Stimulated activated CD8-positive, alpha-beta memory T cell treated with anti-CD3 and anti-CD28 coated beads, Interleukin-4, amount 100 ng/mL, for 1 hour (primary cell): ENCODE results near the gene ASCC3.

Experiments
- DNase-seq, 2 donors: peaks; one replicate each; pipeline ENCODE4 v3.0.0-alpha.2; 2020; ENCODE audit warnings: low read depth in 2 of 2, low spot score in 1 of 2

The ASCC3 gene

DNA sequence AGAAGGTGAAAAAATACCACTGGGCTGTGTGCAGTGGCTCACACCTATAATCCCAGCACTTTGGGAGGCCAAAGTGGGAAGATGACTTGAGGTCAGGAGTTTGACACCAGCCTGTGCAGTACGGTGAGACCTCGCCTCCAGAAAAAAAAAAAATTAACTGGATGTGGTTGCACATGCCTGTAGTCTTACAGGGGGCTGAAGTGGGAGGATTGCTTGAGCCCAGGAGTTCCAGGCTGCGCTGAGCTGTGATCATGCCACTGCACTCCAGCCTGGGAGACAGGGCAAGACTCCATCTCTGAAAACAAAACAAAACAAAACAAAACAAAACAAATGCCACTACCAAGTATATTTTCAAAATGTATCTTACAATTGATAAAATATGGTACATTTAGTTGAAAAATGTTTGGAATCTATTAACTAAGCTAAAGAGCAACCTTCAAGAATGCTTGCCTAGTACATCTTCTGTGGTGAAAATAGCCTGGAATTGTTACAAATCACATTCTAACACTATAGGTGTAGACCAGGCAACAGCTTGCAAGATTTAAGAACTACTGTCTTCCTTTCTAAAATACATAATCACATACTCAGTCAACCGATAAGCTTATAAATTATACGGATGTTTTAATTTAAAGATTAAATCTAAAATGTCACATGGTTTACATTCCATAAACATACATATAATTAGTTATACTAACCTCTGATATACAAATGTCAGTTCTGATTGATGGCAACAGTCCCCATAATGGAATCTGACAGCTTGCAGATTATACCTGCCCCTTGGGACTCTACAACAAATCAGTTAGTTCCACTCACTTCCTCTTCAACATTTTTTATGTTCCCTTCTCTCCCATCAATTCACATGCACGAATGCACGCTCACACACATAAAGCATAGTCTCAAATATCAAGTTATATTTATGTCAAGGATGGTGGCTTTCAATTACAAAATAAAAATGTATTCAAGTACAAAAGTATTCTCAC, 150.8 kb downstream of the ASCC3 start:
- no peak for DNase-seq

GRCh38 chr6:100726666-100727065, 154.5 kb downstream of the ASCC3 start:
- no peak for DNase-seq

GRCh38 chr6:100724696-100725095, 156.4 kb downstream of the ASCC3 start:
- DNase-seq, result no peak

DNA sequence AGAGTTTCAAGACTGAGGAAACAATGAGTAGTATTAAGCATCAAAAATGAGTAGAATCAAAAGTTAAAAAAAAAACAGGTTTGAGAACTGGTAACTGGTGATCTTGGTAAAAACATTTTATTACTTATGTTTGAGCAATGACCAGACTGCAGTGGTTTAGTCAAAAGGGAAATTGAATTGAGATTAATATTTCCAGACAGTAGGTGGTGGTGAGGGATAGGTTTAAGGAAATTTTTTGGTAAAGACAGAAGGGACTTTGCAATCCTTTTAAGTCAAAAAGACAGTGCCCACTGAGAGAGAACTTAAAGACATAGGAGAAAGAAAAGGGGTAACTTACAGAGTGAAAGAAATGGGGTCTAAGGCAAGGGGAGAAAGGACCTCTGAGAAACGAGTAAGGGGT, 156.9 kb downstream of the ASCC3 start:
- DNase-seq, result no peak

DNA sequence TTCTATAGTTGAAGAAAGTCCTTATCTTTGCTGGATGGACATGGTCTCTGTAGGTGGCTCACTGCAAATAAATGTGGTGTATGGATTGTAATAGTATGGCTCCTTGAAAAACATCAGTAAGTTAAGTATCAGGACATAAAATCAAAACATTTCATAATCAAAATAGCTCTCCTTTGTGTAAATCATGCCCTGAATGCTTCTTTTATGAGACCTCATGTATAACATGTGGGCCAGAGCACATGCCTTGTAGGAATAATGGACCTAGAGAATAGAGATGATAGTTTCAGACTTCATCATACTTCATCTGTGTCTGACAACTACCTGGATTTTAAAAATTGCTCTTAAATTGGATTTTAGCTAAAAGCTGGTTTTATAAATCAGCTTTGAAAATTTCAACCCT, 159.9 kb downstream of the ASCC3 start:
- DNase-seq, result no peak

DNA sequence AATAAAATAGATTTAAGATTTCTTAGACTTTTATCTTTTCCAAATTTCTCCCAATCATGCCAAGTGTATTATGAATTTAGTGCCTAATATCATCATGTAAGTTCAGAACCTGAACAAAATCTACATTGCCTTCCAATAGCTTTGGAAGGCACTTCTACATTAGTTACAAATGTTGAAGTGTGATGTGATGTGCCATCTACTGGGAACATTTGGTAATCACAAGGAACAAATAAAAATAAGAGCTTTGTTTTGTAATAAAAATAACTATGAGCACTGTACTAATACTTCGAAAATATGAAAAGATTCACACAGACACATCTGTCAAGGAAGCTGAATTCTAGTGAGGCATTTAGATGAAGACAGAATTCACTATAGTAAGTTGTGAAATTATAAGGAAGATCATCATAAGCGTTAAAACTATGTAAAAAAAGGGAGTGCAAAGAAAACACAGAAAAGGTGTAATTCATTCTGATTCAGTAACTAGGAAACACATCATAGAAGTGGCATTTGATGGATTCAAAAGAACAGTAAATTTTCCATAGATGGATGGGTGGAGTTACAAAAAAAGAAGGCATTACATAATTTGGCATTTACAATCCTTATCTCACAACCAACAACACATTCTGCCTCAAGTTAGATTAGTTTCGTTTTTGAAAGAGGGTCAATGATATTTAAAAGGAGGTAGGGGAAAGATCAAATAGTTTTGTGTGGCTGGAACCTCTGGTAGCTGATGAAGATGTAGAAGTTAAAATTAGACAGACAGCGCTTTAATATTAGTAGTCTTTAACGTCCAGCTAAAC, 161.0 kb downstream of the ASCC3 start:
- no peak for DNase-seq

DNA sequence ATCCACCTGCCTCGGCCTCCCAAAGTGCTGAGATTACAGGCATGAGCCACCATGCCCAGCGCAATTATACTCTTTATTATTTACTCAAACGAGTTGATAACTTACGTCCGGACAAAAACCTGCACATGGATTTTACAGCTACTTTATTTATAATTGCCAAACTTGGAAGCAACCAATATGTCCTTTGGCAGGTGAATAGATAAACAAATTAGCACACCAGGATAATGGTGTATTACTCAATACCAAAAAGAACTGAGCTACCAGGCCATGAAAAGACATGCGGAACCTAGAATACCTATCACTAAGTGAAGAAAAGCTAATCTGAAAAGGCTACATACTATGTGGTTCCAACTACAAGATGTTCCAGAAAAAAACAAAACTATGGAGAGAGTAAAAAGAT, 168.1 kb downstream of the ASCC3 start:
- no peak for DNase-seq

- DNase-seq, result no peak
Observed at GRCh38 chr6:100706491-100706890, 174.6 kb downstream of the ASCC3 start.

GRCh38 chr6:100704961-100705360, 176.2 kb downstream of the ASCC3 start:
- DNase-seq, result no peak

GRCh38 chr6:100701728-100702127, 179.4 kb downstream of the ASCC3 start:
- DNase-seq, result no peak

DNA sequence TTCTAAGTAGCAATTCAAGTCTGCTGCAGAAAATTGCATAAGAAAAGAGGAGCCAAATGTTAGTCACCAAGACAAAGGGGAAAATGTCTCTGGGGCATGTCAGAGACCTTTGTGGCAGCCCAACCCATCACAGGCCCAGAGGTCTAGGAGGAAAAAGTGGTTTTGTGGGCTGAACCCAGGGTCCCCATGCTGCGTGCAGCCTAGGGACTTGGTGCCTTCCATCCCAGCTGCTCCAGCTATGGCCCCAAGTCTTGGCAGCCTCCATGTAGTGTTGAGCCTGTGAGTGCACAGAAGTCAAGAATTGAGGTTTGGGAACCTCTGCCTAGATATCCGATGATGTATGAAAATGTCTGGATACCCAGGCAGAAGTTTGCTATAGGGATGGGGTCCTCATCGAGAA, 181.1 kb downstream of the ASCC3 start:
- DNase-seq, result no peak

- DNase-seq, result no peak
Observed at GRCh38 chr6:100695445-100695844, 185.7 kb downstream of the ASCC3 start.

GRCh38 chr6:100693249-100693927, 187.7 kb downstream of the ASCC3 start:
- no peak for DNase-seq

DNA sequence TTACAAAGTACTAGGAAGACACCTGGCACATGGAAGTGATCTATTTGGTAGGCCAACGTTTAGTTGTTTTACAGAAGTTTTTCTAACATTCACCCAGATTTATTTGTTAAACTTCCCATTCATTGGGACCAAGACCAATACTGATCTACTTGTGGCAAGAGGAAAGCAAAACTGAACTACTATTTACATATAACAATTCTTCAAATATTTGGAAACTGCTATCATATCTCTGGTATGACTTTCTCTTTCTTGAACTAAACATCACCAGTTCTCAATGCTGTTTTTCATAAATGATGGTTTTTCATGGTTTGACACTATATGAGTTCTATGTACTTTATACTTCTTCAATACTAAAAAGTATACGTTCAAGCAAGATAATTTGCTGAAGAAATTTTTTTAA, 189.2 kb downstream of the ASCC3 start:
- no peak for DNase-seq

- no peak for DNase-seq
Observed at GRCh38 chr6:100686216-100686615, 194.9 kb downstream of the ASCC3 start.

DNA sequence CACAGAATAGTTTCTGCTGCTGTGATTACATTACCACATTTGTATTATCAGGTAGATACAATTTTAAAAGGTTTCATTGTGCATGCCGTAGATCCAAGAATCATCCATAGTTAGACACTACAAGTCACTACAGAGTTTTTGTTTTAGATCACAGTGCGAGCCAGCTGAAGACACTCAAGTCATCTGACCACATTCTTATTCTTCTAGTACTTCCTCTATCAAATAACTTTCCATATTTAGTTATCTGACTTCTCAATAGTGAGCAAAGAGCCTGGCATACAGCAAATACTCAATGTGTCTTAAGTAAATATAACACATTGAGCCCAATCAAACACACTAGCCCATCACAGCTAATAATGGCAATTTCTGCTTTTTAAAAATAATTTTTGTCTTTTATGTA, 195.4 kb downstream of the ASCC3 start:
- DNase-seq, result no peak

GRCh38 chr6:100680163-100680562, 201.0 kb downstream of the ASCC3 start:
- DNase-seq, result no peak

- no peak for DNase-seq
Observed at GRCh38 chr6:100678027-100678426, 203.1 kb downstream of the ASCC3 start.

DNA sequence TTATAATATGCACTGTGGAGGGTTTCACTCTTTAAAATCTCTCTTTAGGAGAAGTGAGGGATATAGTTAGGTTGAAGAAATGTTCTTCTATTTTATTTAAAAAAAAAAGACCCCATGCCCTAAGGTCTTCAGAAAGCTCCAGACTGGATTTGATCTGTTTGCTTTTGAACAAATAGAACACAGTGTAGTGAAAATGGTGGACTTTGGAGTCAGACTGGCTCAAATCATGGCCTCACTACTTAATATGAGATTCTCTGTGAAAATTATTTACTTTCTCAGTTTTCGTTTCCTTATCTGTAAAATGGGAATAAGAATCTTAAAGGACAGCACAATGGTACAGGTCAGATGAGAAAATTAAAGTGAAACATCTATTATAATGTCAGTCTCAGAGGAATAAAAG, 203.9 kb downstream of the ASCC3 start:
- DNase-seq, result no peak

GRCh38 chr6:100673641-100674040, 207.5 kb downstream of the ASCC3 start:
- DNase-seq, result no peak

DNA sequence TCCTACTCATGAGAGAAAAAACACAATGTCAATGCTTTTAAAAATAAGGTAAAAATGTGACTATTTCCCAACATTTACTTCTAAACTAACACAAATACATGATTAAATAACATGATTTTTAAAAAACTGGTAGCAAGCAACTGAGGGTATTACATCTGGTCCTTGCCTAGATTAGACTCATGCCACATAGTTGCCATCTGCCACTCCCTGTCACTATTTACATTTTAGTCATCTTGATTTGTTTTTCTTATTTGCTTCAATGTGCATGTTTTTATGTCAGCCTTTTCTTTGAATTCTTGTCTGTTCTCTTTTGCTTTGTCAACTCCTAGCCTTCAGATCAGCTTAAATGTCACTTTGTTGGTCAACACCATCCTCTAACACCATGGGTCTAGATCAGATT, 209.4 kb downstream of the ASCC3 start:
- no peak for DNase-seq

GRCh38 chr6:100670056-100670455, 211.1 kb downstream of the ASCC3 start:
- no peak for DNase-seq
